ENCODE results near the gene KLHL29.

Gene KLHL29

DNA sequence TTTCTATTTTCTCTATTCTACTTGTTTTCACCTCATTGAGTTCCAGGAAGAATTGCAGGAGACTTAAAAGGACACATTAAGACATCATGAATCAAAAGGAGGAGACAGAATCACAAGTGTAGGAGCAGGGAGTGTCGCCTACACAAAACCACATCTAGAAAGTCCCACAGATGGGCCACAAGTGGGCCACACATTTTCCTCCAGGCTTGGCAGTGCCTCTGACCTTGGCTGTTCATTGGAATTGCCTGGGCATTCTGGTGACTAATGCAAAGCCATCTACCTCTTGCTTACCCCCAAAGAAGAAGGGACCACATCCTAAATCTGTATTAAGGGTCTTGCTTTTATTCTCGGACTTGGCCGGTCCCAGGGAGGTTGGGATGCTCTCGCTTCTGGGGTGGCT lies 103.6 kb downstream of the KLHL29 start:
- no peak for DNase-seq (ENCODE audit: insufficient read length, low spot score)
- TF ChIP-seq POLR2AphosphoS5 (IDR thresholded peaks at IDR 0.05; ENCODE audit: low read depth, low read length) (no peak), POLR2A (IDR thresholded peaks at IDR 0.05; ENCODE audit: low read depth, low read length) (no peak), POU2F2 (IDR thresholded peaks at IDR 0.05; ENCODE audit: low read depth, low read length) (no peak), SPI1 (IDR thresholded peaks at IDR 0.05; ENCODE audit: low read depth, low read length) (no peak), TAF1 (IDR thresholded peaks at IDR 0.05; ENCODE audit: low read depth, low read length) (no peak), PAX5 (IDR thresholded peaks at IDR 0.05; ENCODE audit: insufficient read depth, low read length, severe bottlenecking) (no peak)
- no peak for FAIRE-seq

DNA sequence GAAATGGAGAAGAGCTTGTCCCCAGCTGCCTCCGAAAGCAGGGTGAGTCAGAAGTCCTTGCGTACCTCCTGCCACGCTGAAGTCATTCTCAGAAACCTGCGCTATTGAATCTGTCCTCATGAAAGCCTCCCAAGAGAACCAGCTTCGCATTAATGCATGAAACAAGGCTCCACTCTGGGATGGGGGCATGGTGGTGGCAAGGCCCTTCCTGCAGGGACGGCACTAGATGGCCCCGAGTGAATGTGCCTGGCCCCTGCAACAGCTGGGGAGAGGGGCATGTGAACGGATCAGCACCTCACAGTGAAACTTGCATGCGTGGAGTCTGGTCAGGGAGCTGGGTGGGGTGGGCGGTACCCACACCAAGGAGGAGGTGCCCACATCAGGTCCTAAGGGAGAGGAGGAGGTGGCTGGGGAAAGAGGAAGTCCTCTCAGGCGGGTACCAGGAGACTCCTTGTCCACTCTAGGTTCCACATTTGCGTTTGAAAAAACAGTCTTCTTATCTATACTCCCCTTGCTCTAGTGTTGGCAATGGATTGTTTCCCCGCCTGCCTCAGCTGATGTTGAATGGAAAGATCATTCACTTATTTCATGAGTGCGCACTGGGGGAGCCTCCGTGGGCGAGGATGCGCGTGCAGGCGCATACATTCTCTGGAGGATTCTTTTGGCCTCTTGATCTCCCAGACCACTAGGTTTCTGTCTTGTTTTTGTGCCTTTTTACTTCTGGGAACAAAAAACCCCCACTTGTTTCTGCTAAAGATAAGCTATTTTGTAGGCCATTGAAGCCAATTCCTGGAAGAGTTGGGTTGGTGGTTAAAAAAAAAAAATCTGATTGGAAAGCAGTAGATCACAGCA lies 104.7 kb downstream of the KLHL29 start:
- TF ChIP-seq POLR2A (IDR thresholded peaks at IDR 0.05; ENCODE audit: low read depth, low read length), result no peak
- TF ChIP-seq SPI1 (IDR thresholded peaks at IDR 0.05; ENCODE audit: low read depth, low read length), result 0 out of 2 replicates have a peak, but pooled peaks have one; percentile 35
- DNase-seq (ENCODE audit: insufficient read length, low spot score), result no peak
- no peak for FAIRE-seq

- DNase-seq (ENCODE audit: insufficient read length, low spot score), result no peak
- FAIRE-seq, result no peak
- TF ChIP-seq TAF1 (IDR thresholded peaks at IDR 0.05; ENCODE audit: low read depth, low read length) (no peak), SPI1 (IDR thresholded peaks at IDR 0.05; ENCODE audit: low read depth, low read length) (no peak), POLR2AphosphoS5 (IDR thresholded peaks at IDR 0.05; ENCODE audit: low read depth, low read length) (no peak), POU2F2 (IDR thresholded peaks at IDR 0.05; ENCODE audit: low read depth, low read length) (no peak), PAX5 (IDR thresholded peaks at IDR 0.05; ENCODE audit: insufficient read depth, low read length, severe bottlenecking) (no peak), POLR2A (IDR thresholded peaks at IDR 0.05; ENCODE audit: low read depth, low read length) (no peak)
These were observed 106.8 kb downstream of the KLHL29 start for GRCh38 chr2:23491591-23492336.

- no peak for DNase-seq (ENCODE audit: insufficient read length, low spot score)
- FAIRE-seq, result no peak
- TF ChIP-seq SPI1 (IDR thresholded peaks at IDR 0.05; ENCODE audit: low read depth, low read length) (no peak), POLR2AphosphoS5 (IDR thresholded peaks at IDR 0.05; ENCODE audit: low read depth, low read length) (no peak), POLR2A (IDR thresholded peaks at IDR 0.05; ENCODE audit: low read depth, low read length) (no peak), TAF1 (IDR thresholded peaks at IDR 0.05; ENCODE audit: low read depth, low read length) (no peak), POU2F2 (IDR thresholded peaks at IDR 0.05; ENCODE audit: low read depth, low read length) (no peak), PAX5 (IDR thresholded peaks at IDR 0.05; ENCODE audit: insufficient read depth, low read length, severe bottlenecking) (no peak)
These were observed 107.3 kb downstream of the KLHL29 start for GRCh38 chr2:23492337-23492675.

GRCh38 chr2:23492921-23493320 lies 107.9 kb downstream of the KLHL29 start:
- DNase-seq (ENCODE audit: insufficient read length, low spot score) (no peak), FAIRE-seq (no peak)
- TF ChIP-seq POU2F2 (IDR thresholded peaks at IDR 0.05; ENCODE audit: low read depth, low read length) (no peak), POLR2AphosphoS5 (IDR thresholded peaks at IDR 0.05; ENCODE audit: low read depth, low read length) (no peak)

- no peak for TF ChIP-seq PAX5 (IDR thresholded peaks at IDR 0.05; ENCODE audit: insufficient read depth, low read length, severe bottlenecking)
- TF ChIP-seq POLR2A (IDR thresholded peaks at IDR 0.05; ENCODE audit: low read depth, low read length), result no peak
- TF ChIP-seq TAF1 (IDR thresholded peaks at IDR 0.05; ENCODE audit: low read depth, low read length), result no peak
- no peak for TF ChIP-seq POU2F2 (IDR thresholded peaks at IDR 0.05; ENCODE audit: low read depth, low read length)
- TF ChIP-seq POLR2AphosphoS5 (IDR thresholded peaks at IDR 0.05; ENCODE audit: low read depth, low read length), result no peak
- FAIRE-seq (no peak), DNase-seq (ENCODE audit: insufficient read length, low spot score) (no peak)
These were observed 108.9 kb downstream of the KLHL29 start for GRCh38 chr2:23493846-23494245.

- DNase-seq (ENCODE audit: insufficient read length, low spot score) (no peak), FAIRE-seq (no peak)
- TF ChIP-seq TAF1 (IDR thresholded peaks at IDR 0.05; ENCODE audit: low read depth, low read length) (no peak), PAX5 (IDR thresholded peaks at IDR 0.05; ENCODE audit: insufficient read depth, low read length, severe bottlenecking) (no peak), POLR2A (IDR thresholded peaks at IDR 0.05; ENCODE audit: low read depth, low read length) (no peak), SPI1 (IDR thresholded peaks at IDR 0.05; ENCODE audit: low read depth, low read length) (no peak), POLR2AphosphoS5 (IDR thresholded peaks at IDR 0.05; ENCODE audit: low read depth, low read length) (no peak), POU2F2 (IDR thresholded peaks at IDR 0.05; ENCODE audit: low read depth, low read length) (no peak)
These were observed 109.3 kb downstream of the KLHL29 start for GRCh38 chr2:23494286-23494685.

- FAIRE-seq (no peak), DNase-seq (ENCODE audit: insufficient read length, low spot score) (no peak)
- TF ChIP-seq PAX5 (IDR thresholded peaks at IDR 0.05; ENCODE audit: insufficient read depth, low read length, severe bottlenecking), result no peak
- TF ChIP-seq POLR2AphosphoS5 (IDR thresholded peaks at IDR 0.05; ENCODE audit: low read depth, low read length), result no peak
- TF ChIP-seq POLR2A (IDR thresholded peaks at IDR 0.05; ENCODE audit: low read depth, low read length), result no peak
- TF ChIP-seq TAF1 (IDR thresholded peaks at IDR 0.05; ENCODE audit: low read depth, low read length), result no peak
These were observed 110.7 kb downstream of the KLHL29 start for GRCh38 chr2:23495661-23496114.

- DNase-seq (ENCODE audit: insufficient read length, low spot score) (no peak), FAIRE-seq (no peak)
- TF ChIP-seq POLR2AphosphoS5 (IDR thresholded peaks at IDR 0.05; ENCODE audit: low read depth, low read length) (no peak), TAF1 (IDR thresholded peaks at IDR 0.05; ENCODE audit: low read depth, low read length) (no peak), POLR2A (IDR thresholded peaks at IDR 0.05; ENCODE audit: low read depth, low read length) (no peak), SPI1 (IDR thresholded peaks at IDR 0.05; ENCODE audit: low read depth, low read length) (no peak), POU2F2 (IDR thresholded peaks at IDR 0.05; ENCODE audit: low read depth, low read length) (no peak), PAX5 (IDR thresholded peaks at IDR 0.05; ENCODE audit: insufficient read depth, low read length, severe bottlenecking) (no peak)
These were observed 111.5 kb downstream of the KLHL29 start for GRCh38 chr2:23496456-23496855.

DNA sequence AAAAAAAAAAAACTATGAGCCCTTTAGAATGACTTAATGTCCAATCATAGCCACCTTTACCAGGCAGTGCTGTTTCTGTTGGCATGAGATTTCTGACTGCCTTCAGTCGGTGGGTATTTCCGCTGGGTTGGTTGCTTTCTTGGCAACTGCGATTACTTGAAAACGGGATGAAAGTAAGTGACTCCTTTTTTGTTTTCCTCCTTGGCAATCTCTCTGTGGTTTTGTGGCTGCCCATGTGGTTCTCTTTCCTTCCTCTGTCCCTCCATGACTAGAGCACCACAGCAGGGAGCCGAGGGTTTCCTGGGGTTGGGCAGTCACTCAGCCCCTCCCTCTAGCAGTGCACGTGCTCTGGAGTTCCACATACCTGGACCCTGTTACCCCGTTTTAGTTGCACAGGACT lies 112.1 kb downstream of the KLHL29 start:
- FAIRE-seq, result peak; percentile 33
- DNase-seq (ENCODE audit: insufficient read length, low spot score), result no peak
- TF ChIP-seq POLR2AphosphoS5 (IDR thresholded peaks at IDR 0.05; ENCODE audit: low read depth, low read length) (no peak), TAF1 (IDR thresholded peaks at IDR 0.05; ENCODE audit: low read depth, low read length) (no peak), PAX5 (IDR thresholded peaks at IDR 0.05; ENCODE audit: insufficient read depth, low read length, severe bottlenecking) (no peak), POU2F2 (IDR thresholded peaks at IDR 0.05; ENCODE audit: low read depth, low read length) (no peak), SPI1 (IDR thresholded peaks at IDR 0.05; ENCODE audit: low read depth, low read length) (no peak), POLR2A (IDR thresholded peaks at IDR 0.05; ENCODE audit: low read depth, low read length) (no peak)
